A549 (cell line): Measurements from ENCODE around the gene MRRF. TPM values are rescaled to one million over a fixed set of nuclear protein-coding genes. Genes with fewer than 3 reads are reported as not detected.

Source experiments
- ATAC-seq, 2 experiments: fragments of 200-7000 bp in 1 of 2; fragments of >200 bp in 1 of 2; cut with Nextera tagmentation in 1 of 2; cut with Tn5 transposase in 1 of 2; 3 replicates each; pipeline versions ENCODE4 v1.8.0 to v1.9.1; 2018 to 2020; ENCODE audit warnings: mild to moderate bottlenecking in 1 of 2, moderate library complexity in 1 of 2
- CTCF ChIA-PET: fragments of 300-600 bp; sonication (Branson Sonifier 250); formaldehyde crosslinking; extraction: SDS; loops from one replicate; lab custom pipeline; 2021; ENCODE audit warnings: antibody characterized with exemption, inconsistent platforms; lab: Yijun Ruan, JAX
- POLR2A ChIA-PET: fragments of 350-600 bp; formaldehyde crosslinking; extraction: SDS; loops from one replicate; lab custom pipeline; 2021; ENCODE audit warnings: antibody characterized with exemption, inconsistent platforms; lab: Yijun Ruan, JAX
- DNase-seq, 2 experiments: peaks; one replicate each; pipeline versions ENCODE4 v3.0.0 to v3.0.0-alpha.2; 2011 to 2016; ENCODE audit warnings: low read depth in 1 of 2, low spot score in 1 of 2
- FAIRE-seq: peaks from 2 replicates; lab custom pipeline; 2011; peaks lifted over from hg19 to GRCh38; lab: Jason Lieb, UNC
- H3K27ac ChIP-seq, 2 experiments: fragments of >200 bp; sonication (Bioruptor Twin); formaldehyde crosslinking; 3 replicates each; pipeline ENCODE4 v1.5.1; 2016 to 2017
- H3K4me1 ChIP-seq: fragments of >200 bp; sonication (Bioruptor Twin); formaldehyde crosslinking; 3 replicates; pipeline ENCODE4 v1.6.1; 2016
- H3K4me2 ChIP-seq: fragments of >200 bp; sonication (Bioruptor Twin); formaldehyde crosslinking; 3 replicates; pipeline ENCODE4 v1.6.1; 2016
- H3K4me3 ChIP-seq: fragments of >200 bp; sonication (Bioruptor Twin); formaldehyde crosslinking; 3 replicates; pipeline ENCODE4 v1.5.1; 2016
- H3K9me3 ChIP-seq: fragments of >200 bp; sonication (Bioruptor Twin); formaldehyde crosslinking; 3 replicates; pipeline ENCODE4 v1.6.1; 2016
- CBX8 ChIP-seq: fragments of 200-600 bp; sonication (generic); IDR thresholded peaks from 2 replicates; pipeline ENCODE4 v1.6.1; 2016
- CEBPB ChIP-seq, 2 experiments: fragments of >200 bp in 1 of 2; sonication (Bioruptor Twin) in 1 of 2; formaldehyde crosslinking in 1 of 2; IDR thresholded peaks; 2 replicates each; pipeline ENCODE4 v1.6.1; 2012 to 2016
- CHD2 ChIP-seq: fragments of 150-350 bp; IDR thresholded peaks from 2 replicates; pipeline ENCODE4 v1.6.1; 2014; ENCODE audit warnings: low read length; ENCODE audit not compliant: partially characterized antibody
- EHMT2 ChIP-seq: fragments of 200-600 bp; sonication (generic); IDR thresholded peaks from 2 replicates; pipeline ENCODE4 v1.6.1; 2016; ENCODE audit warnings: antibody characterized with exemption, low read depth, mild to moderate bottlenecking, moderate library complexity
- ESRRA ChIP-seq: fragments of 150-350 bp; IDR thresholded peaks from 2 replicates; pipeline ENCODE4 v1.6.1; 2014; ENCODE audit warnings: mild to moderate bottlenecking, low read length, borderline replicate concordance
- GATA3 ChIP-seq: IDR thresholded peaks from 2 replicates; pipeline ENCODE4 v1.6.1; 2012; ENCODE audit warnings: borderline replicate concordance
- HEYL ChIP-seq: fragments of 250-450 bp; sonication (Bioruptor Pico); IDR thresholded peaks from 2 replicates; pipeline ENCODE4 v1.8.0; 2021; ENCODE audit warnings: mild to moderate bottlenecking, moderate library complexity
- HOXB5 ChIP-seq: fragments of 250-450 bp; sonication (Bioruptor Pico); IDR thresholded peaks from 2 replicates; pipeline ENCODE4 v1.5.0; 2020; ENCODE audit warnings: mild to moderate bottlenecking, moderate library complexity
- JUN ChIP-seq, 2 experiments: fragments of >200 bp; sonication (Bioruptor Twin); formaldehyde crosslinking; IDR thresholded peaks; 2 replicates in 1 of 2; 3 replicates in 1 of 2; pipeline ENCODE4 v1.6.1; 2016 to 2017
- KDM5A ChIP-seq: fragments of 200-600 bp; sonication (generic); IDR thresholded peaks from 2 replicates; pipeline ENCODE4 v1.6.1; 2016; ENCODE audit warnings: antibody characterized with exemption, mild to moderate bottlenecking
- MAFK ChIP-seq: fragments of 450-650 bp; IDR thresholded peaks from 2 replicates; pipeline ENCODE4 v1.6.1; 2014; ENCODE audit not compliant: partially characterized antibody
- MYC ChIP-seq: IDR thresholded peaks from 2 replicates; pipeline ENCODE4 v1.6.1; 2012; ENCODE audit warnings: mild to moderate bottlenecking, inconsistent platforms, low read length, improper control_type of control experiment, borderline replicate concordance
- NFE2L2 ChIP-seq: fragments of 150-350 bp; conservative IDR thresholded peaks from 2 replicates; pipeline ENCODE4 v1.6.1; 2014; ENCODE audit warnings: low read length
- RAD21 ChIP-seq, 2 experiments: fragments of >200 bp in 1 of 2; sonication (Bioruptor Twin) in 1 of 2; formaldehyde crosslinking in 1 of 2; IDR thresholded peaks in 1 of 2; conservative IDR thresholded peaks in 1 of 2; 2 replicates in 1 of 2; 3 replicates in 1 of 2; pipeline ENCODE4 v1.6.1; 2012 to 2018; ENCODE audit warnings: inconsistent platforms in 1 of 2
- RARB ChIP-seq: fragments of 250-450 bp; sonication (Bioruptor Pico); IDR thresholded peaks from 2 replicates; pipeline ENCODE4 v1.8.0; 2021; ENCODE audit warnings: mild to moderate bottlenecking, moderate library complexity
- SMC3 ChIP-seq: fragments of >200 bp; sonication (Bioruptor Twin); formaldehyde crosslinking; IDR thresholded peaks from 3 replicates; pipeline ENCODE4 v1.6.1; 2018; ENCODE audit warnings: inconsistent platforms
- SREBF2 ChIP-seq: fragments of 450-650 bp; IDR thresholded peaks from 2 replicates; pipeline ENCODE4 v1.6.1; 2014; ENCODE audit warnings: mild to moderate bottlenecking, moderate library complexity
- TFCP2L1 ChIP-seq: fragments of 250-450 bp; sonication (Bioruptor Pico); IDR thresholded peaks from 2 replicates; pipeline ENCODE4 v1.5.0; 2021; ENCODE audit warnings: mild to moderate bottlenecking
- TP53 ChIP-seq: fragments of 250-450 bp; sonication (Bioruptor Pico); IDR thresholded peaks from 2 replicates; pipeline ENCODE4 v1.5.0; 2021; ENCODE audit warnings: mild to moderate bottlenecking, moderate library complexity
- ZNF302 ChIP-seq: fragments of 250-450 bp; sonication (Bioruptor Pico); IDR thresholded peaks from 2 replicates; pipeline ENCODE4 v1.9.0; 2021; ENCODE audit warnings: inconsistent platforms, mild to moderate bottlenecking, moderate library complexity
- WGBS: methylation state at CpG from one replicate; pipeline ENCODE4 v1.1.6; 2017; ENCODE audit errors: missing lambda C conversion rate; 5-methylcytosine and 5-hydroxymethylcytosine counted together
- polyA plus RNA-seq, 4 experiments: library from polyadenylated mRNA; depleted of rRNA in 3 of 4; stranded (reverse); fragments of >200 nt; fragmentation: RNase III in 1 of 4; extraction: RNeasy Plus Mini Kit Qiagen cat#74134 plus additional on column Dnase treatment in 1 of 4; gene quantifications; 2 replicates in 3 of 4; 3 replicates in 1 of 4; pipeline ENCODE4 v1.2.3, GENCODE V29; 2011 to 2017
- TF ChIP-seq, protein P1 (sequence below): IDR thresholded peaks from 2 replicates; pipeline ENCODE4 v1.6.1; 2012
- TF ChIP-seq, protein P2 (sequence below): fragments of 250-450 bp; sonication (Bioruptor Pico); IDR thresholded peaks from 2 replicates; pipeline ENCODE4 v1.5.0; 2020; ENCODE audit warnings: low read depth, mild to moderate bottlenecking, moderate library complexity
- TF ChIP-seq, protein P3 (sequence below): fragments of >200 bp; sonication (Bioruptor Twin); formaldehyde crosslinking; IDR thresholded peaks from 3 replicates; pipeline ENCODE4 v1.5.1; 2016
- TF ChIP-seq, protein P4 (sequence below): fragments of 450-650 bp; IDR thresholded peaks from 2 replicates; pipeline ENCODE4 v1.6.1; 2014; ENCODE audit warnings: antibody characterized with exemption
- TF ChIP-seq, protein P5 (sequence below): IDR thresholded peaks from 2 replicates; pipeline ENCODE4 v1.6.1; 2012; ENCODE audit warnings: low read depth, borderline replicate concordance
- TF ChIP-seq, protein P6 (sequence below): fragments of >200 bp; sonication (Bioruptor Twin); formaldehyde crosslinking; IDR thresholded peaks from 2 replicates; pipeline ENCODE4 v1.6.1; 2016
- TF ChIP-seq, protein P7 (sequence below): fragments of 250-450 bp; sonication (Bioruptor Pico); IDR thresholded peaks from 2 replicates; pipeline ENCODE4 v1.5.0; 2021; ENCODE audit warnings: mild to moderate bottlenecking, moderate library complexity, borderline replicate concordance

Gene MRRF
- polyA plus RNA-seq, 2 of the 4 experiments (the other 2 are of a cell fraction) = 63.6 to 107 TPM

DNA sequence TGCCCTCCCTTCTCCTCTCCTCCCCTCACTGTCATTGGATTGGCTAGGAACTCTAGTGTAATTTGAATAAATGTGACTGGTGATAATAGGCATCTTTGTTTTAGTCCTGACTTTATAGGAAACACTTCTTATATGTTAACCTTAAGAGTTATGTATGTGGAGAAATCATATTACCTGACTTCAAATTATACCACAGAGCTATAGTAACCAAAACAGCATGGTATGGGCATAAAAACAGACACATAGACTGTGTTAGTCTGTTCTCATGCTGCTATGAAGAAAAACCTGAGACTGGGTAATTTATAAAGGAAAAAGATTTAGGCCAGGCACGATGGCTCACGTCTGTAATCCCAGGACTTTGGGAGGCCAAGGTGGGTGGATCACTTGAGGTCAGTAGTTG, 9.4 kb downstream of the MRRF start:
- Histone ChIP-seq H3K27ac (no peak overlapping the region), H3K9me3 (peaks cover 27% of the 10 kb centered on the region), H3K4me1 (no peaks in the 10 kb centered on the region), H3K4me2 (no peak overlapping the region)
- ChIA-PET CTCF (no interaction called here), POLR2A (no interaction called here)
- DNase-seq (no peak), FAIRE-seq (no peak), ATAC-seq (no peak)
- 100% methylated on average over 2 of the region's 2 CpGs for WGBS
- no peak for TF ChIP-seq MAFK
- no peak for TF ChIP-seq HEYL (CRISPR knock-in tag)
- TF ChIP-seq GATA3 = no peak
- TF ChIP-seq HOXB5 = no peak
- TF ChIP-seq, all 56 proteins: peak for 0
- no peak overlapping the region for H3K4me3 ChIP-seq

DNA sequence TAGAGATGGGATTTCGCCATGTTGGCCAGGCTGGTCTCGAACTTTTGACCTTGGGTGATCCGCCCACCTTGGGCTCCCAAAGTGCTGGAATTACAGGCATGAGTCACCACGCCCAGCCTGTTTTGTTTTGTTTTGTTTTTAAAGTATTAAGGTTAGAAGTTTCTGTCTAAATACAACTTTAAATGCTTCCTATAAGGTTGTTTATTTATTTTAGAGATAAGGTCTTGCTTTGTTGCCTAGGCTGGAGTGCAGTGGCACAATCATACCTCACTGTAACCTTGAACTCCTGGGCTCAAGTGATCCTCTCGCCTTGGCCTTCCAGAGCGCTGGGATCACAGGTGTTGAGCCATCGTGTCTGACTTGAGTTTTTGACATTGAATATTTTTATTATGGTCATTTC, 11.4 kb downstream of the MRRF start:
- 88% methylated on average over 7 of the region's 7 CpGs for WGBS
- DNase-seq (no peak), ATAC-seq (no peak), FAIRE-seq (no peak)
- Histone ChIP-seq H3K4me1 (no peaks in the 10 kb centered on the region), H3K27ac (no peak overlapping the region), H3K9me3 (peaks cover 27% of the 10 kb centered on the region), H3K4me3 (no peak overlapping the region), H3K4me2 (no peak overlapping the region)
- POLR2A ChIA-PET = no interaction called here
- TF ChIP-seq, protein P1, sequence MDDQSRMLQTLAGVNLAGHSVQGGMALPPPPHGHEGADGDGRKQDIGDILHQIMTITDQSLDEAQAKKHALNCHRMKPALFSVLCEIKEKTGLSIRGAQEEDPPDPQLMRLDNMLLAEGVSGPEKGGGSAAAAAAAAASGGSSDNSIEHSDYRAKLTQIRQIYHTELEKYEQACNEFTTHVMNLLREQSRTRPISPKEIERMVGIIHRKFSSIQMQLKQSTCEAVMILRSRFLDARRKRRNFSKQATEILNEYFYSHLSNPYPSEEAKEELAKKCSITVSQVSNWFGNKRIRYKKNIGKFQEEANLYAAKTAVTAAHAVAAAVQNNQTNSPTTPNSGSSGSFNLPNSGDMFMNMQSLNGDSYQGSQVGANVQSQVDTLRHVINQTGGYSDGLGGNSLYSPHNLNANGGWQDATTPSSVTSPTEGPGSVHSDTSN = no peak
- TF ChIP-seq TP53 (CRISPR knock-in tag) (no peak), SREBF2 (no peak), CHD2 (no peak), RAD21 (conservative IDR thresholded peaks at IDR 0.05 in 1 of 2, IDR thresholded peaks at IDR 0.05 in 1 of 2) (no peak), TFCP2L1 (CRISPR knock-in tag) (no peak), CBX8 (no peak), KDM5A (no peak)
- TF ChIP-seq, protein P2, sequence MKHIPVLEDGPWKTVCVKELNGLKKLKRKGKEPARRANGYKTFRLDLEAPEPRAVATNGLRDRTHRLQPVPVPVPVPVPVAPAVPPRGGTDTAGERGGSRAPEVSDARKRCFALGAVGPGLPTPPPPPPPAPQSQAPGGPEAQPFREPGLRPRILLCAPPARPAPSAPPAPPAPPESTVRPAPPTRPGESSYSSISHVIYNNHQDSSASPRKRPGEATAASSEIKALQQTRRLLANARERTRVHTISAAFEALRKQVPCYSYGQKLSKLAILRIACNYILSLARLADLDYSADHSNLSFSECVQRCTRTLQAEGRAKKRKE (CRISPR knock-in tag) = no peak
- TF ChIP-seq, protein P3, sequence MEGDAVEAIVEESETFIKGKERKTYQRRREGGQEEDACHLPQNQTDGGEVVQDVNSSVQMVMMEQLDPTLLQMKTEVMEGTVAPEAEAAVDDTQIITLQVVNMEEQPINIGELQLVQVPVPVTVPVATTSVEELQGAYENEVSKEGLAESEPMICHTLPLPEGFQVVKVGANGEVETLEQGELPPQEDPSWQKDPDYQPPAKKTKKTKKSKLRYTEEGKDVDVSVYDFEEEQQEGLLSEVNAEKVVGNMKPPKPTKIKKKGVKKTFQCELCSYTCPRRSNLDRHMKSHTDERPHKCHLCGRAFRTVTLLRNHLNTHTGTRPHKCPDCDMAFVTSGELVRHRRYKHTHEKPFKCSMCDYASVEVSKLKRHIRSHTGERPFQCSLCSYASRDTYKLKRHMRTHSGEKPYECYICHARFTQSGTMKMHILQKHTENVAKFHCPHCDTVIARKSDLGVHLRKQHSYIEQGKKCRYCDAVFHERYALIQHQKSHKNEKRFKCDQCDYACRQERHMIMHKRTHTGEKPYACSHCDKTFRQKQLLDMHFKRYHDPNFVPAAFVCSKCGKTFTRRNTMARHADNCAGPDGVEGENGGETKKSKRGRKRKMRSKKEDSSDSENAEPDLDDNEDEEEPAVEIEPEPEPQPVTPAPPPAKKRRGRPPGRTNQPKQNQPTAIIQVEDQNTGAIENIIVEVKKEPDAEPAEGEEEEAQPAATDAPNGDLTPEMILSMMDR = no peak
- TF ChIP-seq, protein P4, sequence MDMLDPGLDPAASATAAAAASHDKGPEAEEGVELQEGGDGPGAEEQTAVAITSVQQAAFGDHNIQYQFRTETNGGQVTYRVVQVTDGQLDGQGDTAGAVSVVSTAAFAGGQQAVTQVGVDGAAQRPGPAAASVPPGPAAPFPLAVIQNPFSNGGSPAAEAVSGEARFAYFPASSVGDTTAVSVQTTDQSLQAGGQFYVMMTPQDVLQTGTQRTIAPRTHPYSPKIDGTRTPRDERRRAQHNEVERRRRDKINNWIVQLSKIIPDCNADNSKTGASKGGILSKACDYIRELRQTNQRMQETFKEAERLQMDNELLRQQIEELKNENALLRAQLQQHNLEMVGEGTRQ = no peak
- CTCF ChIA-PET = no interaction called here

DNA sequence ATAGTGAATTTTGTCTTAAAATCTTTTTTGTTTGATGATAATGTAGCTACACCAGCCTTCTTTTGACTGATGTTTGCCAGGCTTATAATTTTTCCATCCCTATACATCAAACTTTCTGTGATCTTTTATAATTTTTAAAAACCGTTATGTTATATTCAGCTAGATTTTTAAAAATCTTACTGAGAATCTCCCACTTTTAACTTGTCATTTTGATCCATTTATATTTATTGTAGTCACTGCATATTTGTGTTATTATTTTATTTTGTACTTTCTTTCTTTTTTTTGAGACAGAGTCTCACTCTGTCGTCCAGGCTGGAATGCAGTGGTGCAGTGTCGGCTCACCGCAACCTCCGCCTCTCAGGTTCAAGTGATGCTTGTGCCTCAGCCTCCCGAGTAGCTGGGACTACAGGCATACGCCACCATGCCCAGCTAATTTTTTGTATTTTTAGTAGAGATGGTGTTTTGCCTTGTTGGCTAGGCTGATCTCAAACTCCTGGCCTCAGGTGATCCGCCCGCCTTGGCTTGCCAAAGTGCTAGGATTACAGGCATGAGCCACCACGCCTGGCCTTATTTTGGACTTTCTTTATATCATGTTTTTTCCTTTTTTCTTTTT, 12.7 kb downstream of the MRRF start:
- H3K4me1 ChIP-seq = no peaks in the 10 kb centered on the region
- ATAC-seq (no peak), FAIRE-seq (no peak), DNase-seq (no peak)
- no peak overlapping the region for H3K4me3 ChIP-seq
- WGBS = 96% methylated on average over 10 of the region's 10 CpGs
- TF ChIP-seq RARB (CRISPR knock-in tag) (no peak), ESRRA (no peak), RAD21 (conservative IDR thresholded peaks at IDR 0.05 in 1 of 2, IDR thresholded peaks at IDR 0.05 in 1 of 2) (no peak), TP53 (CRISPR knock-in tag) (no peak), SMC3 (no peak), MYC (no peak), ZNF302 (CRISPR knock-in tag) (no peak), NFE2L2 (no peak), CEBPB (IDR thresholded peaks at IDR 0.05) (no peak), HEYL (CRISPR knock-in tag) (no peak), KDM5A (no peak), JUN (IDR thresholded peaks at IDR 0.05) (no peak), EHMT2 (no peak)
- TF ChIP-seq, protein P5, sequence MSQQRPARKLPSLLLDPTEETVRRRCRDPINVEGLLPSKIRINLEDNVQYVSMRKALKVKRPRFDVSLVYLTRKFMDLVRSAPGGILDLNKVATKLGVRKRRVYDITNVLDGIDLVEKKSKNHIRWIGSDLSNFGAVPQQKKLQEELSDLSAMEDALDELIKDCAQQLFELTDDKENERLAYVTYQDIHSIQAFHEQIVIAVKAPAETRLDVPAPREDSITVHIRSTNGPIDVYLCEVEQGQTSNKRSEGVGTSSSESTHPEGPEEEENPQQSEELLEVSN = no peak
- TF ChIP-seq, protein P6, sequence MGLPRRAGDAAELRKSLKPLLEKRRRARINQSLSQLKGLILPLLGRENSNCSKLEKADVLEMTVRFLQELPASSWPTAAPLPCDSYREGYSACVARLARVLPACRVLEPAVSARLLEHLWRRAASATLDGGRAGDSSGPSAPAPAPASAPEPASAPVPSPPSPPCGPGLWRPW = no peak
- TF ChIP-seq, protein P7, sequence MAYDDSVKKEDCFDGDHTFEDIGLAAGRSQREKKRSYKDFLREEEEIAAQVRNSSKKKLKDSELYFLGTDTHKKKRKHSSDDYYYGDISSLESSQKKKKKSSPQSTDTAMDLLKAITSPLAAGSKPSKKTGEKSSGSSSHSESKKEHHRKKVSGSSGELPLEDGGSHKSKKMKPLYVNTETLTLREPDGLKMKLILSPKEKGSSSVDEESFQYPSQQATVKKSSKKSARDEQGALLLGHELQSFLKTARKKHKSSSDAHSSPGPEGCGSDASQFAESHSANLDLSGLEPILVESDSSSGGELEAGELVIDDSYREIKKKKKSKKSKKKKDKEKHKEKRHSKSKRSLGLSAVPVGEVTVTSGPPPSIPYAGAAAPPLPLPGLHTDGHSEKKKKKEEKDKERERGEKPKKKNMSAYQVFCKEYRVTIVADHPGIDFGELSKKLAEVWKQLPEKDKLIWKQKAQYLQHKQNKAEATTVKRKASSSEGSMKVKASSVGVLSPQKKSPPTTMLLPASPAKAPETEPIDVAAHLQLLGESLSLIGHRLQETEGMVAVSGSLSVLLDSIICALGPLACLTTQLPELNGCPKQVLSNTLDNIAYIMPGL (CRISPR knock-in tag) = no peak
- ChIA-PET CTCF (interaction anchor here (1.2 kb wide), 1 partner anchor 12 kb away, joined by 3 read pairs; the partner anchor contains the start of genes MRRF and RBM18), POLR2A (interaction anchor here (0.7 kb wide), 2 partner anchors 13 to 551 kb away, joined by 3 read pairs; partner anchors contain the start of genes MRRF and RBM18)
- H3K9me3 ChIP-seq = peaks cover 27% of the 10 kb centered on the region
- H3K4me2 ChIP-seq = no peak overlapping the region
- no peak overlapping the region for H3K27ac ChIP-seq
